A204.1 (cell line): ENCODE data around the gene CLIC1.
A peak's percentile ranks its signal among the peaks of the same experiment; 100 is the strongest.
"Not testable (repeated sequence)": the region's sequence is repeated elsewhere in the genome, so short reads cannot be mapped to it uniquely, and the experiment has no call there.

Source experiments
- FAIRE-seq: peaks from 2 replicates; lab custom pipeline; 2012; peaks lifted over from hg19 to GRCh38; lab: Jason Lieb, UNC

CLIC1 gene

DNA sequence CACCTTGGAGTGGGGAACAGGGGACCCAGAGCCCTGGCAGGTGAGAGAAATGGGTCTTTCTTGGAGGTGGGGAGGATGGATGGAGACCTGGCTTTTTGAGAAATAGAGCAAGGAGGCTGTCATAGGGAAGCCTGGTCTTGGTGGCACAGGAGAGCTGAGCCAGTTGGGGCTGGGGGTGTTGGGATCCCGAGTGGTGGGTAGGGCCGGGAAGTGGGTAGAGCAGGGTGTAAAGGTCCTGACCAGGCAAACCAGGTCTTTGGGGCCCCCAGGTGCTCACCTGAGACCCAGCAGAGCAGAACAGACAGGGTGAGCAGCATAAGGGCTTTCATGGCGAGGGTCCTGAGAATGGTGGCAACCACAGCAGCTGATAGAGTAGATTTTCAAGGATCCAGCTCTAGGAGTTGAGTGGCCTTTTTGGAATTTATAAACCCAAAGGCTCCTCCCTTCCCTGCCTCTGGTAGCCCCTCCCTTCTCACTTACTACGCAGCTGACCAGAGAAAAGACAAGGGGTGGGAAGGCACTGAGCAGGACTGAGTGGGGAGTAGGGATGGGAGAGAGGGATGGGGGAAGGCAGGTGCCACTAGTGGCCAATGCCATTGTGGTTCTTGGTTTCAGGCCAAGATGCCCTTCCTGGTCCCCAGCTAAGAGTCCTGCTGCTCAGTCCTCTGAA is 14.8 kb downstream of the CLIC1 start, which contains the start of gene LY6G6C:
TSS of gene LY6G6C (minus strand) at position 396 of the 670 bp plus-strand sequence. CDS start at position 329, 67 bp downstream.
- no peak for FAIRE-seq

DNA sequence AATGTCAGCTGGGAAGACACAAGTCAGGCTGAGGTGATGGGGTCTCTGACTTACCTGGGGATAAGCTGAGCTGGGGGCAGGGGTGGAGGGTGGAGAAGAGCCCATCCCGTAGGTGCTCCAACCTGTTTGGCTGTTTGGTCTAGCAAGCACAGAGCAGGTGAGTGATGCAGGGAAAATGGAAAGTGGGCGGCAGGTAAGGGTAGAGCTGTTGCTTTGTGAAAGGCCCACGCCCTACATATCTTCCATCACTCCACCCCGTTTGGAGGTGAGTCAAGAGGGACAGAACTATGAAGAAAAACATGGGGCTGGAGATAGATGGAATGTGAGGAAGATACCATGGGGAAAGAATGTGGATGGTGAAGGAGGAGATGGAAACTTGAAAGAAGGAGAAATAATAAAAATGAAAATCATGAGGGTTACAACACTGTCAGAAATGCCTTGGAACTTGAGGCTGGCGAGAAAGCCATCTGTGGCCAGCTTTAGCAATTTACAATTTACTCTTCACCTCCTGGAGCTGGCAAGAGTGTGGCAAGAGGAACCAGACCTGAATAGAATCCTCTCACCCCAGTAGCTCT is 16.0 kb downstream of the CLIC1 start:
- FAIRE-seq: no peak

DNA sequence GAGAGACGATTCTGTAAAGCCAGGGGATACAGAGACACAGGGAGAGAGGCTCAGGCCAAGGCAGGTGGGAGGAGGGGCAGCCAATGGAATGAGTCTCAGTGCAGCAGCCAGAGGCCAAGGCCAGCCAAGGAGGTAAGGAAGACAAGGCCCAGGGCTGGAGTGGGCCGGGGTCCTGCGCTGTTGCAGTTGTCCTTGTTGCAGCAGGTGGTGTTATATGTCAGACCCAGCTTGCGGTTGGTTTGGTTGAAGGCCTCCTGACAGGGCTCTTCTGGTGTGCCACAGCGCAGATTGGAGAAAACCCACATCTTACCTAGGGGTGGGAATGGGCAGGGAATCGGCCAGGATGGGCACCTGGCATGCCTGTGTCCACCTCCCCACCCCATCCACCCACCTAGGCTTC is 17.3 kb downstream of the CLIC1 start:
- FAIRE-seq: no peak

DNA sequence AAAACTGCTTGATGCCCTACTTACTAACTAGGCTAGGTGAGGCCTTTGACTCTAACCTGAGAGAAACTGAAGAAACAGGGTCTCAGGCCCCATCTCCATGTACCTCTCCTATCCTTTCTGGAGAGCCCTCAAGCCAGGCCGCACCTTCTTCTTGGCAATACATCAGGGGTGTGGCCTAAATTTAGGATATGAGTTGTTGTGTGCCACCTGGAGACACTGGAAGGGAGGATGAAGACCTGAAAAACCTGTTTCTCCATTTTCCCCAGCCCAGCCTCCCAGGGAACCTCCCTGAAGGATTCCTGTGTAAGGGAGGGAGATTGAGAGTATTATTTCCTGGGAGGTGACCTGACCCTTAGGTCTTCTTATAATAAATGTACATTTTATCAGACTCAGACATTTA is 18.1 kb downstream of the CLIC1 start:
- no peak for FAIRE-seq

DNA sequence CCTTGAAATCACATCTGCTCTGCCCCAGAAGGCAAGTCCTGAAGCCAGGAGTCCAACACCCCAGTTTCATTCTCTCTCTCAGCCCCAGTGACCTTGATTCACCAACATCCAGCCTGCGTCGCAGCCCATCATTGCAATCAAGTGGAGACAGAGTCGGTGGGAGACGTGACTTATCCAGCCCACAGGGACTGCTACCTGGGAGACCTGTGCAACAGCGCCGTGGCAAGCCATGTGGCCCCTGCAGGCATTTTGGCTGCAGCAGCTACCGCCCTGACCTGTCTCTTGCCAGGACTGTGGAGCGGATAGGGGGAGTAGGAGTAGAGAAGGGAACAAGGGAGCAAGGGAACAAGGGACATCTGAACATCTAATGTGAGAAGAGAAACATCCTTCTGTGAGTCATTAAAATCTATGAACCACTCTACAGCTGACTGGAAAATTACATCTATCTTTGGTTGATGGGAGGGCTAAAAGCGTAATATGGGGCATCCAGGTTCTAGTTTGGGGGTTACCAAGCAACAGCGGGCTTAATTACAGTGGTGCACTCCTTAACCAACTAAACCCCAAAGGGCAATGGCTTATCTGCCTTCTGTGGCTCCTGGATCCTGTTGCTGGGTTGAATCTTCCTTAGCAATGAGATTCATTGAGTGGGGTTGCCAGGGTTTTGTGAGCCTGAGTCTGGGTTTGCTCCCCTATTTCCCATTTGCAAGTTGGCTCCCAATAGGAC is 18.7 kb downstream of the CLIC1 start:
- no peak for FAIRE-seq

DNA sequence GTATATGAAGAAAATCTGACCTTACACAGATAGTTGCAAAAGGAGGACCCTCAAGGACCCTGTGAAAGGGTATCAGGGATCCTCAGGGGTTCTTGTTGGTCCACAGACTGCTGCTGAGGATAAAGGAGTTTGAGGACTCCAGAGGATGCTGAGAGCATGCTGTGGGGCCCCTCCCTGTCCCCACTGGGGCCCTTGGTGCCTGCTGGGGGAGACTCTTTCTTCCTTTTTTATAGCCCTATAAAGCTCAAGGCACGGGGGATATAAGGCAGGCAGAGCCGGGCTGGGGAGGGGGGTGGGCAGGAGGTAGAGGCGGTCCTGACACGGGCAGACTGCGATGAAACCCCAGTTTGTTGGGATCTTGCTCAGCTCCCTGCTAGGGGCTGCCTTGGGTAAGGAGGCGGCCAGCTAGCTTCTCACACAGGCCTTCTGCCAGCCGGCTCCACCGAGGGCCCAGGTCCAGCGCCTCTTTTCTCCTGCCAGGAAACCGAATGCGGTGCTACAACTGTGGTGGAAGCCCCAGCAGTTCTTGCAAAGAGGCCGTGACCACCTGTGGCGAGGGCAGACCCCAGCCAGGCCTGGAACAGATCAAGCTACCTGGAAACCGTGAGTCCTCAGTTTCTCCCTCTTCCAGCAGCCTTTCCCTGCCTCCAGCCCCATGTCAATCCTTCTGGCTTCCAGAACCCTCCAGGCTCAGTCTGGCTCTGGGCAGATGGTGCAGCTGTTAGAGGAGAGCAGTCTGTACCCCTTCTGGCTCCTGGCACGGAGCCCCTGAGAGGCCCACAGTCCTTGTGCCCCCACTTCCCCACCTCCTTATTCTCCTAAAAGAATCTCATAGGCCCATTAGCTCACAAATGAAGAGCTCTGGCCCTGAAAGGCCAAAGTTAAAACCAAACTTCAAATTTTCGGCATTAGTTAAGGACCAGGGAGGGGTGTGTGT is 21.0 kb downstream of the CLIC1 start, which contains the start of gene LY6G6D:
TSS of gene LY6G6D (plus strand) at position 327 of the 937 bp plus-strand sequence. CDS start at position 335, 8 bp downstream.
- no peak for FAIRE-seq

DNA sequence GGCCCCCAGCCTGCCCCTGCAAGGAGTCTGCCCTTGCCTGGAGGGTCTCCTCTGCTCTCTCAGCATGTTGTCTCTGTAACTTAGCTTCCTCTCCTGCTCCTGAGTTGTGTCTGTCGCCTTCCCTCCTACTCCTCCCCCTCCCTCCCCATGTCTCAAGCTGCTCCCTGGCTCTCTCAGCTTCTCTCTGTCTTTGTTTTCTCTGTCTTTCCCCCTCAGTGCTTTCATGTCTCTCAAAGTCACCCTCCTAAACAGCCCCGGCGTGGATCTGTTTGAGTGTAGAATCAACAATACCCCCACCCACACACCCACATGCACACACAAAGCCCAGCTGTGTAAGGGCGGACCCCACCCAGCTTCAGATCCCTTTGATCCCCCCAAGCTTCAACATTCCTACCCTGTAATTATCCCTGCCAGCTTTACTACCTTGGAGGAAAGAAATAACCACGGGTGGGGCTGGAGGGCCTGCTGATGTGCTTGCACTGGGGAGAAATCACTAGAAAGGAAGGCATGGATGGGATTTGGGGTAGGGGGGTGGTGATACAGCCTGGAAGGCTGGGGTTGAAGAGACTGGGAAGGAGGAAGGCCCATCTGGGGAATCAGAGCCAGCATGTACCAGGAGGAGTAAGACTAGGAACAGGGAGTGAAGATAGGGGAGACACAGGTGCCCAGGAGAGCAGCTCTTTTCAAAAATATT is 22.2 kb downstream of the CLIC1 start:
- FAIRE-seq: no peak

DNA sequence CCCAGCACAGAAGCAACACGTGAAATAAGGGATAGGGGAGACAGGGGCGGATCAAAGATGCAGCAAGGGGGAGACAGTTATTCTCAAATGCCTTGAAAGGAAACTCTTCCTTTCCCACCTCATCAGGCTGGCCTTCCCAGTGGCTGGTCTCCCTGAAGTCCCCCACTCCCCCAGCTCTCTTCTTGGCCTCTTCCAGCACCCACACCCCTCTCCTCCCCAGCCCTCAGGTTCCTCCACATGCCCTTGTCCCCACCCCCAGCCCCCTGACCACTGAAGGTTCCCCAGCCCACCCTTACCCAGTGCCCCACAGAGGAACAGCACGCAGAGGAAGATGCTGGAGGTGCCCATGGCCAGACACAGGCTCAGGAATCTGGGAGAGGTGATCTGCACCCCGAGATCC is 22.9 kb downstream of the CLIC1 start:
- no peak for FAIRE-seq

DNA sequence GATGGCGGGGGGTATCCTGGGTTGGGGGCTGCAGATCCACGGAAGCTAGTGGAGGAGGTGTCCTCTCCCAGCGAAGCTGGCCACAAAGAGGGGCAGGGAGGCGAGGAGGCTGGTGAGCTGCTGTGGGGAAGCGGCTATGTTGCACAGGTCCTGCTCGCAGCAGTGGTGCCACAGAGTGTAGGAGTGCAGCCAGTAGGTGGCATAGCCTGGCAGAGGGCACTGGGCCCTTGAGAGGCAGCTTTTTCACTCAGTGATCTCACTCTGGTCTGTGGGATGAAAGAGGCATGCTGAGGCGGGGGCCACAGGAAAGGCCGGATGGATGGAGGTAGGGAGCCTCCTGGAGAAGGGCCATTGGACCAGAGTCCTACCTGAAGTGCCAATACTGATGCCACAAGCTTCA is 24.0 kb downstream of the CLIC1 start:
- FAIRE-seq: no peak

DNA sequence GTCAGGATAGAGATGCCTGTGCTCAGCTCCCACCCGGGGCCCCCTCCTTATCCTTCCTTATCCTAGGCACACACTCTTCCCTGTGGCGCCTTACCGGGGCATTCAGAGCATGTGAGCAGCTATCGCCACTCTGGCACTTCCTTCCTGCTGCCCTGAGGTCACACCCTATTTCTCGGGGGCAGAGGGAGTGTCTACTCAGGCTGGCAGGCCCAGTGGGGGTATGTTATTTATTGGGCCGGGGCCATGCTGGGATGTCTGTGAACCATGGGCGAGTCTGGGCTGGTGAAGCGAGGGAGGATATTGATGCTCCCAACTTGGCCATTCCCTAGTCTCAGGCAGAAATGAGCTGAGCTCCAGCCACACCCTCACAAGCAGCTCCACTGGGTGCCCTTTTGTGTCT is 25.1 kb downstream of the CLIC1 start:
- no peak for FAIRE-seq

DNA sequence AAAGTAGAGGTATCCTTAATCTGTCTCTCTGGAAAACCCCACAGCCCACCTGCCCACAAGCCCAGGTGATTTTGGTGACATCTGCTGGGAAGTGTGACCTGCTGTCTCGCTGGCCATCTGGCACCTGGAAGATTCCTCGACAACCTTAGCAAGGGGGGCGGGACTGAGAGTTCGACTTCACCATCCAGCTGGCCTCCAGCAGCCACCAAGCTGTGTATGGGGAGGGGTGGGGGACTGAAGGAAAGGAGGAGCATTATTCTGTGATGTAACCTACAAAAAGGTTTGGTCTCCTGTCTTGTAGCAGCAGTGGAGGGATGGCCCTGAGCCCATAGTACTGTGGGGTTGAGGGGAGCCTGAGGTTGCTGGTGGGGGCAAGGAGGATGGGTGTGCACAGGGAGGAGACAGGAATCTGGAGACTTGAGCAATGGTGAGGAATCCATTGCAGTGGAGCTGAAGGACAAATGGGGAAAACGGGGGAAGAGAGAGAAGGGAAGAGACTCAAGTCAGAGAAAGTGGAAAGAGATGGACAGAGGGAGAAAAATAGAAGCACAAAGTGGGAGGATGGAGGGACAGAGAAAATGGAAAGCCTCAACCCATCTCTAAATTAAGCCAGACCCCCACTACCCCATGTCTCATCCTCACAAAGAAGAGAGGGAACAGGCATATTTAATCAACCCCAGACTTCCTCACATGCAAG is 25.7 kb downstream of the CLIC1 start:
- no peak for FAIRE-seq

DNA sequence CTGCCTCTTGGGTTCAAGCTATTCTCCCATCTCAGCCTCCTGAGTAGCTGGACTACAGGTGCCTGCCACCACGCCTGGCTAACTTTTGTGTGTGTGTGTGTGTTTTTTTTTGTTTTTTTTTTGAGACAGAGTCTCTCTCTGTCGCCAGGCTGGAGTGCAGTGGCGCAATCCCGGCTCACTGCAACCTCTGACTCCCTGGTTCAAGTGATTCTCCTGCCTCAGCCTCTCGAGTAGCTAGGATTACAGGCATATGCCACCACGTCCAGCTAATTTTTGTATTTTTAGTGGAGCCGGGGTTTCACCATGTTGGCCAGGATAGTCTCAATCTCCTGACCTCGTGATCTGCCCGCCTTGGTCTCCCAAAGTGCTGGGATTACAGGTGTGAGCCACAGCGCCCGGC is 27.2 kb downstream of the CLIC1 start:
- FAIRE-seq: not testable (repeated sequence)

DNA sequence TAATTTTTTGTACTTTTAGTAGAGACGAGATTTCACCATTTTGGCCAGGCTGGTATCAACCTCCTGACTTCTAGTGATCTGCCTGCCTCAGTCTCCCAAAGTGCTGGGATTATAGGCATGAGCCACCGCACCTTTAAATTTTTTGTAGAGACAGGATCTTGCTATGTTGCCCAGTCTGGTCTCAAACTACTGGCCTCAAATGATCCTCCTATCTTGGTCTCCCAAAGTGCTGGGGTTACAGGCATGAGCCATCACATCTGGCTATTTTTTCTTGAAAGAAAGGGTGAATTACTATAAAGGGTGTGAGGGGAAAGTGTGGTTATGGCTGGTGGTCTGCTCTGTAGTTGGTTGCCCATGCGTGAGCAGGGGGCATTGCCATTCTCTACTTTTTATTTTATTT is 28.1 kb downstream of the CLIC1 start:
- FAIRE-seq: no peak

DNA sequence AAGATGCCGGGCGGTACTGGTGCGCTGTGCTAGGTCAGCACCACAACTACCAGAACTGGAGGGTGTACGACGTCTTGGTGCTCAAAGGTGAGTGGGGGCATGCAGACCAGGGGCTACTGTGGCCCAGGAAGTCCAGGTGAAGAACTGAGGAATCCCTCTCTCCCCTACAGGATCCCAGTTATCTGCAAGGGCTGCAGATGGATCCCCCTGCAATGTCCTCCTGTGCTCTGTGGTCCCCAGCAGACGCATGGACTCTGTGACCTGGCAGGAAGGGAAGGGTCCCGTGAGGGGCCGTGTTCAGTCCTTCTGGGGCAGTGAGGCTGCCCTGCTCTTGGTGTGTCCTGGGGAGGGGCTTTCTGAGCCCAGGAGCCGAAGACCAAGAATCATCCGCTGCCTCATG is 28.6 kb downstream of the CLIC1 start:
- FAIRE-seq: no peak

DNA sequence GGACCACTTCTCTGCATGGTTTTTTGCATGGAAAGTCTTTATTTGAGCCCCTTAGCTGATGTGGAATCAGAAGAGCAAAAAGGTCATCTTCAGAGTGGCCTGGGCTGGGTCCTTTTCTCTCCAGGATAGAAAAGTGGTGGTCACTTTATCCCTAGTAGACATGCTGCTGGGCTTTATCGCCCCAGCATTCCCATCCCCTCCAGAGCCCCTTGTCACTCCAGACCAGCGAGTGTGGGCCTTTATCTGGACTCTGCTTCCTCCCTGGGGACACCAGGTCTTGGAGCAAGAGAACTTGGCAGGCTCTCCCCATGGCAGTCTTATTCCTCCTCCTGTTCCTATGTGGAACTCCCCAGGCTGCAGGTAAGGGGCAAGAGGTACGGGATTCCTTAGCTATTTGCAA is 29.7 kb downstream of the CLIC1 start, which contains the start of gene LY6G6F:
TSS of gene LY6G6F (plus strand) at position 268 of the 400 bp plus-strand sequence. CDS start at position 309, 41 bp downstream.
- FAIRE-seq: no peak

DNA sequence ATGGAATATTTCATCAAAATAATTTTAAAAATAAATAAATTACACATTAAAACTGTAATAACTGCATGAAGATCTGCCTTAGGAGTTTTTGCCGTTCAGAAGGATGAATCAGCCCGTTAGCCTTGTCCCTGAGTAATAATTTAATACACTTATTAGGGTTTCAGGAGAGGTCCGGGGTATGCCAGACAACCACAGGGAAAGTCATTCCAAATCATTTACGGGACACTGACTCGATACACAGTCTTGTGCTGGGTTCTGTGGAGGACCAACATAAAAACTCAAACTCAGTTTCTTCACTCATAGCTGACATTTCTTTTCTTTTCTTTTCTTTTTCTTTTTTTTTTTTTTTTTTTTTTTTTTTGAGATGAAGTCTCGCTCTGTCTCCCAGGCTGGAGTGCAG is 30.4 kb downstream of the CLIC1 start:
- no peak for FAIRE-seq

DNA sequence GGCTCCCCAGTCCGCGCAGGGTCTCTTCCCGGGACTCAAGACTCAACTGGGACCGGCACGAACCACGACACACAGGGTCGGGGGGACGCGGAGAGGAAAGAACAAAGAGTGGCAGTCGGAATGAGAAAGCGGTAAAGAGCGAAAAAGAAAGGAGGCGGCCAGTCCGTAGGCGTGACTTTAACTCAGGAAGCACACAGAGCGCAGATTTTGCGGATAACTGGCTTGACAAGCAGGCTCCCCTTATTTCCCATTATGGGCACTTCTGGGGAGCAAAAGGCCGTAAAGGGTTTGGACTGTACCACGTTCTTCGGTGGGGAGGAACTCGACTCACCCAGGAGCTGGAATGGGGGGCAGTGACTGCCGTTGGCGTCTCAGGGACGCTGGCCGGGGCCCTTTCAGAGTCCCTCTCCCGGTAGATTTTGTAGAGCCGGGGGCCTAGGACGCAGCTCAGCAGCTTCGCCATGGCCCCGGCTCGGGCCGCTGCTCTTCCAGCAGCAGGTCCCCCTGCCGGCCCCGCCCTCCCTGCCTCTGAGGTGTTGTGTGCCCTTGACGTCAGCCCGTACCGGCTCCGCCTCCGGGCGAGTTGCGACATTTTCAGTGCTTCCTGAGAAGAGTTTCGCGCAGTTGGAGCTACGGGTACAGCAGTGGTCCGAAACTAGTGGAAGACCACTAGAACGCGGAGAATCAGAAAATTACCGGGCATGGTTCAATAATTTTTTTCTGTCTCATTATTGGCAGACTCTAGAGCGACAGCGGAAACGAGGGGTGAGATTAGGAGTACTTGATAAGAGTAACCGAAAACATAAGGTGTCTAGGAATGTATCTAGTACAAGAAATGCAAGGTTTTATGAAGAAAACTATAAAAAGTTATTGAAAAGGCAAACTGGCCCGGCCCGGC is 33.3 kb downstream of the CLIC1 start, which contains the start of gene ABHD16A:
TSS of gene ABHD16A (minus strand) at position 506 of the 898 bp plus-strand sequence. CDS start at position 463, 43 bp downstream.
- FAIRE-seq: peak; percentile 96

DNA sequence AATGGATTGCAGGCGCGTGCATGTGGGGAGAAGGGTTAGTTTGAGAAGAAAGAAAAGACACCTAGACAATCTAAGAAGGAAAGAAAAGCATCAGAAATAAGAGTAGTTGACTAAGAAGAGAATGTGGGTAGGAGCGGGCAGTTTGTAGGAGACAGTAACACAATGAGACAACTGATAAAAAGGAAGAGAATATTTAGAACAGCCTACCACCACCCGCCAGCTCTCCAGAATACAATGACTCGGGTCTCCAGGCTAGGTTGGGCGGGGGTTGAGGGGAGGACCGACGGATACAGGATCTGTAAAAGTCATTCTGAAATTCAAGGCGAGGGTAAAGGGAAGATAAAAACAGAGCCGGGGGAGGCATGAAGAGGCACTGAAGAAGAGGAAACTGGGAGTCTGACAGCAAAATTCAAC is 33.9 kb downstream of the CLIC1 start:
- FAIRE-seq: no peak

DNA sequence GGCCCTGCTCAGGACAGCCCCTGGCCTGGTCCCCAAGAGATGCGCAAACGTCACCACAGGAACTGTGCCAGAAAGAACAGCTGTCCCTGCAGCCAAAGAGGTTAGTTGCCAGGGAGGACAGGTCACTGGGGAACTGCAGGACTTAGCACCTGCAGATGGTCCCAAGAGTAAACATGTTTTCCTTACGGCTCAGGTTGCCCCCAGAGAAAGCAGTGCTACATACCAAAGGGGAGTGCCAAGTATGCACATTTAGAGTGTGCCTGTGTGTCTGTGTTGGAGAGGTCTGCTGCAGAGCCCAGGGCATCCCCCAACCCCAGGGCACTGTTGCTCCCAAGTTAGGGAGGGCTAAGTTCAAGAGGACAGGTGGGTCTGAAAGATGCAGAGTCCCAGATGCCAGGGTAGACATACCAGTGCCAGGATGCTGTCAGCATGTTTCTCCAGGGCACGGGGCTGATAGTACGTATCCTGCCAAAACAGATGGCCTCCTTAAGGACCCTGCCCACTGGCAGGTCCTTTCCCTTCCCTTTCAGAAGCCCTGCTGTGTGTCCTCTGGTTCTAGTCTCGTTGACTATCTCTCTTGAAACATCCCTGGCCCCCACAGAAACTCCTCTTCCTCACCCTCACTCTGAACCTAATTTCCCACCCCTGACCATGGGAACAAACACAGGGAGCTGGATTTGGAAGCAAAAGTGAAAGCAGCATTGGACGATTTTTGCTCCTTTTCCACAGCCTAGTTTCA is 34.5 kb downstream of the CLIC1 start:
- no peak for FAIRE-seq
